Measurements from ENCODE around the gene FRMD1. TPM values are rescaled to one million over a fixed set of nuclear protein-coding genes. Genes with fewer than 3 reads are reported as not detected.

FRMD1 gene
- total RNA-seq, 4 donors from 2014 or later = 35.4 to 86.4 (median 47.7) TPM

- Histone ChIP-seq H3K4me1 (peaks cover 12 to 29% (median 24%) of the 10 kb centered on the region in 4 donors), H3K27ac (no peak overlapping the region), H3K27me3 (no peaks in the 10 kb centered on the region), H3K9me3 (no peaks in the 10 kb centered on the region), H3K36me3 (no peaks in the 10 kb centered on the region), H3K4me3 (no peak overlapping the region)
- 76% methylated on average over 17 of the region's 17 CpGs; no CpG with 5 or more reads in 1 of the 2 donors for WGBS, 2 donors (ENCODE audit: low coverage in 1 of 2)
- intact Hi-C loops (cut with DNase I; ENCODE audit: low total_unique reads) = no loop called here
- in situ Hi-C loops (cut with MboI; ENCODE audit: low pct_ligation_motif_present in 1 of 4, low pct_unique_long_range_greater_than_20kb in 1 of 4, low sequenced_read_pairs in 3 of 4) = no loop called here
- TF ChIP-seq CTCF (IDR thresholded peaks at IDR 0.05) (no peak), POLR2AphosphoS5 (IDR thresholded peaks at IDR 0.05) (no peak), EP300 (IDR thresholded peaks at IDR 0.05; ENCODE audit: low read depth) (no peak), POLR2A (IDR thresholded peaks at IDR 0.05) (no peak)
- no peak for DNase-seq
Observed at GRCh38 chr6:168090706-168091105, 11.7 kb upstream of the FRMD1 start.

- no peaks in the 10 kb centered on the region for H3K9me3 ChIP-seq
- H3K4me1 ChIP-seq = peaks cover 12 to 29% (median 24%) of the 10 kb centered on the region in 4 donors
- no peak for DNase-seq
- no peak overlapping the region for H3K4me3 ChIP-seq
- H3K27ac ChIP-seq = no peak overlapping the region
- in situ Hi-C loops (cut with MboI; ENCODE audit: low pct_ligation_motif_present in 1 of 4, low pct_unique_long_range_greater_than_20kb in 1 of 4, low sequenced_read_pairs in 3 of 4) (no loop called here), intact Hi-C loops (cut with DNase I; ENCODE audit: low total_unique reads) (no loop called here)
- H3K36me3 ChIP-seq = no peaks in the 10 kb centered on the region
- H3K27me3 ChIP-seq = no peaks in the 10 kb centered on the region
- no peak for TF ChIP-seq POLR2AphosphoS5 (IDR thresholded peaks at IDR 0.05)
- TF ChIP-seq POLR2A (IDR thresholded peaks at IDR 0.05) = no peak
- no peak for TF ChIP-seq CTCF (IDR thresholded peaks at IDR 0.05)
- no peak for TF ChIP-seq EP300 (IDR thresholded peaks at IDR 0.05; ENCODE audit: low read depth)
- WGBS, 2 donors (ENCODE audit: low coverage in 1 of 2) = 63 to 80% methylated on average over 5 to 16 of the region's 16 CpGs
Observed at GRCh38 chr6:168090064-168090690, 11.2 kb upstream of the FRMD1 start.

- Histone ChIP-seq H3K4me3 (no peak overlapping the region), H3K36me3 (no peaks in the 10 kb centered on the region), H3K4me1 (peaks cover 12 to 29% (median 24%) of the 10 kb centered on the region in 4 donors), H3K27ac (no peak overlapping the region), H3K27me3 (no peaks in the 10 kb centered on the region), H3K9me3 (no peaks in the 10 kb centered on the region)
- 83% methylated on average over 34 of the region's 34 CpGs; no CpG with 5 or more reads in 1 of the 2 donors for WGBS, 2 donors (ENCODE audit: low coverage in 1 of 2)
- TF ChIP-seq CTCF (IDR thresholded peaks at IDR 0.05) (no peak), POLR2A (IDR thresholded peaks at IDR 0.05) (no peak), EP300 (IDR thresholded peaks at IDR 0.05; ENCODE audit: low read depth) (no peak), POLR2AphosphoS5 (IDR thresholded peaks at IDR 0.05) (no peak)
- no peak for DNase-seq
- intact Hi-C loops (cut with DNase I; ENCODE audit: low total_unique reads) = no loop called here
- in situ Hi-C loops (cut with MboI; ENCODE audit: low pct_ligation_motif_present in 1 of 4, low pct_unique_long_range_greater_than_20kb in 1 of 4, low sequenced_read_pairs in 3 of 4) = no loop called here
Observed at GRCh38 chr6:168089186-168090063, 10.4 kb upstream of the FRMD1 start.

Data from transverse colon (tissue), 4 donors.